ENCODE data around the gene MCF2L2. TPM values are rescaled to one million over a fixed set of nuclear protein-coding genes. Genes with fewer than 3 reads are reported as not detected.

MCF2L2 gene
- total RNA-seq, 1 experiment from 2014 or later = 3.9 TPM

- no peaks in the 10 kb centered on the region for H3K27me3 ChIP-seq (replicated peaks; ENCODE audit: control insufficient read depth, insufficient read depth, low read length)
- CTCF ChIA-PET = interaction anchor here (0.5 to 1.7 kb wide), 3 partner anchors 8 to 202 kb away, joined by 5 to 8 read pairs (median 6); no protein-coding TSS in a partner anchor
- intact Hi-C loops (cut with micrococcal nuclease; ENCODE audit: unreplicated experiment) = no loop called here
- no peaks in the 10 kb centered on the region for H3K36me3 ChIP-seq (ENCODE audit: control insufficient read depth, insufficient read depth, low read length)
- DNase-seq = no peak
- TF ChIP-seq, protein P1, sequence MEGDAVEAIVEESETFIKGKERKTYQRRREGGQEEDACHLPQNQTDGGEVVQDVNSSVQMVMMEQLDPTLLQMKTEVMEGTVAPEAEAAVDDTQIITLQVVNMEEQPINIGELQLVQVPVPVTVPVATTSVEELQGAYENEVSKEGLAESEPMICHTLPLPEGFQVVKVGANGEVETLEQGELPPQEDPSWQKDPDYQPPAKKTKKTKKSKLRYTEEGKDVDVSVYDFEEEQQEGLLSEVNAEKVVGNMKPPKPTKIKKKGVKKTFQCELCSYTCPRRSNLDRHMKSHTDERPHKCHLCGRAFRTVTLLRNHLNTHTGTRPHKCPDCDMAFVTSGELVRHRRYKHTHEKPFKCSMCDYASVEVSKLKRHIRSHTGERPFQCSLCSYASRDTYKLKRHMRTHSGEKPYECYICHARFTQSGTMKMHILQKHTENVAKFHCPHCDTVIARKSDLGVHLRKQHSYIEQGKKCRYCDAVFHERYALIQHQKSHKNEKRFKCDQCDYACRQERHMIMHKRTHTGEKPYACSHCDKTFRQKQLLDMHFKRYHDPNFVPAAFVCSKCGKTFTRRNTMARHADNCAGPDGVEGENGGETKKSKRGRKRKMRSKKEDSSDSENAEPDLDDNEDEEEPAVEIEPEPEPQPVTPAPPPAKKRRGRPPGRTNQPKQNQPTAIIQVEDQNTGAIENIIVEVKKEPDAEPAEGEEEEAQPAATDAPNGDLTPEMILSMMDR (IDR thresholded peaks at IDR 0.05; ENCODE audit: insufficient read depth in 1 of 2, low read depth in 1 of 2, low read length in 1 of 2, severe bottlenecking in 1 of 2, unreplicated experiment in 1 of 2) = no peak
- H3K9me3 Mint-ChIP-seq (ENCODE audit: unreplicated experiment) = no peaks in the 10 kb centered on the region
- no peak overlapping the region for H3K4me3 ChIP-seq (ENCODE audit: low read depth, low read length)
- no peaks in the 10 kb centered on the region for H3K4me1 ChIP-seq
- BruUV-seq (replicated peaks) = no TSS peak
- no peaks in the 10 kb centered on the region for H3K27me3 Mint-ChIP-seq (ENCODE audit: insufficient read depth, unreplicated experiment)
- H3K4me1 Mint-ChIP-seq (ENCODE audit: low read depth, unreplicated experiment) = no peaks in the 10 kb centered on the region
- no peaks in the 10 kb centered on the region for H3K36me3 Mint-ChIP-seq (ENCODE audit: insufficient read depth, unreplicated experiment)
- no peaks in the 10 kb centered on the region for H3K9me3 ChIP-seq
- no peak overlapping the region for H3K4me3 Mint-ChIP-seq (ENCODE audit: unreplicated experiment)
- POLR2A ChIA-PET = no interaction called here
- no peak overlapping the region for H3K27ac Mint-ChIP-seq (ENCODE audit: unreplicated experiment)
These were observed 242.7 kb downstream of the MCF2L2 start for GRCh38 chr3:183185696-183186095.

- H3K4me1 Mint-ChIP-seq (ENCODE audit: low read depth, unreplicated experiment) = no peaks in the 10 kb centered on the region
- H3K9me3 Mint-ChIP-seq (ENCODE audit: unreplicated experiment) = no peaks in the 10 kb centered on the region
- ChIA-PET POLR2A (no interaction called here), CTCF (interaction anchor here (0.7 to 2.9 kb wide), 2 partner anchors 200 to 288 kb away, joined by 3 to 80 read pairs; no protein-coding TSS in a partner anchor)
- no peaks in the 10 kb centered on the region for H3K36me3 Mint-ChIP-seq (ENCODE audit: insufficient read depth, unreplicated experiment)
- Histone ChIP-seq H3K4me3 (ENCODE audit: low read depth, low read length) (no peak overlapping the region), H3K27me3 (replicated peaks; ENCODE audit: control insufficient read depth, insufficient read depth, low read length) (no peaks in the 10 kb centered on the region), H3K9me3 (no peaks in the 10 kb centered on the region), H3K4me1 (no peaks in the 10 kb centered on the region), H3K36me3 (ENCODE audit: control insufficient read depth, insufficient read depth, low read length) (no peaks in the 10 kb centered on the region)
- TF ChIP-seq, protein P1 (IDR thresholded peaks at IDR 0.05; ENCODE audit: insufficient read depth in 1 of 2, low read depth in 1 of 2, low read length in 1 of 2, severe bottlenecking in 1 of 2, unreplicated experiment in 1 of 2) = no peak
- H3K27ac Mint-ChIP-seq (ENCODE audit: unreplicated experiment) = no peak overlapping the region
- no peak overlapping the region for H3K4me3 Mint-ChIP-seq (ENCODE audit: unreplicated experiment)
- intact Hi-C loops (cut with micrococcal nuclease; ENCODE audit: unreplicated experiment) = loop anchor here (5.0 kb wide), 1 partner anchor 584 kb away; no protein-coding TSS in a partner anchor
- no TSS peak for BruUV-seq (replicated peaks)
- DNase-seq = no peak
- peaks cover 3% of the 10 kb centered on the region for H3K27me3 Mint-ChIP-seq (ENCODE audit: insufficient read depth, unreplicated experiment)
These were observed 245.4 kb downstream of the MCF2L2 start for GRCh38 chr3:183182732-183183610.

DNA sequence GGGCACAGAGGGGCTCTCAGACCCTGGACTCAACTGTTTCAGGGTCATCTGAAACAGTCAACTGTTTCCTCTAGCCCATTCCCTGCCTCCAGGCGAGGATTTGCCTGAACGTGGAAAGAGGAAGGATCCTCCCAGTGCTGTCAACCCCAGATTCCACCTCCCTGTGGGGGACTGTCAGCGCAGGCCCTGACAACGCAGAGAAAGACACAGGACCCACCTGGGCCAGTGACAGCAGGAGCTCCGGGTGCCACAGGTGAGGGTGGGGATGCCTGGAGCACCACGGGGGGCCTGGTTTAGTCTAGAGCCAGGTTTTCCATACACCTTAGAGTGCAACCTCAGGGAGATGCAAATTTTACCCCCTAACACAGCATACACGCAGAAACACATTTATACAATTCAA, 246.3 kb downstream of the MCF2L2 start:
- H3K27me3 Mint-ChIP-seq (ENCODE audit: insufficient read depth, unreplicated experiment) = peaks cover 3% of the 10 kb centered on the region
- H3K4me3 ChIP-seq (ENCODE audit: low read depth, low read length) = no peak overlapping the region
- no peaks in the 10 kb centered on the region for H3K9me3 ChIP-seq
- no peaks in the 10 kb centered on the region for H3K36me3 Mint-ChIP-seq (ENCODE audit: insufficient read depth, unreplicated experiment)
- ChIA-PET POLR2A (no interaction called here), CTCF (interaction anchor here (0.7 to 2.9 kb wide), 2 partner anchors 201 to 289 kb away, joined by 3 to 80 read pairs; no protein-coding TSS in a partner anchor)
- TF ChIP-seq, protein P1 (IDR thresholded peaks at IDR 0.05; ENCODE audit: insufficient read depth in 1 of 2, low read depth in 1 of 2, low read length in 1 of 2, severe bottlenecking in 1 of 2, unreplicated experiment in 1 of 2) = no peak
- no peak overlapping the region for H3K27ac Mint-ChIP-seq (ENCODE audit: unreplicated experiment)
- H3K9me3 Mint-ChIP-seq (ENCODE audit: unreplicated experiment) = no peaks in the 10 kb centered on the region
- H3K4me1 Mint-ChIP-seq (ENCODE audit: low read depth, unreplicated experiment) = no peaks in the 10 kb centered on the region
- BruUV-seq (replicated peaks) = no TSS peak
- no peaks in the 10 kb centered on the region for H3K36me3 ChIP-seq (ENCODE audit: control insufficient read depth, insufficient read depth, low read length)
- no peaks in the 10 kb centered on the region for H3K4me1 ChIP-seq
- intact Hi-C loops (cut with micrococcal nuclease; ENCODE audit: unreplicated experiment) = loop anchor here (5.0 kb wide), 1 partner anchor 585 kb away; no protein-coding TSS in a partner anchor
- no peaks in the 10 kb centered on the region for H3K27me3 ChIP-seq (replicated peaks; ENCODE audit: control insufficient read depth, insufficient read depth, low read length)
- no peak overlapping the region for H3K4me3 Mint-ChIP-seq (ENCODE audit: unreplicated experiment)
- DNase-seq = no peak

Measured in Caco-2 (cell line).